GM12892 (cell line): ENCODE results near the gene HERPUD2.
"Not testable (repeated sequence)": the region's sequence is repeated elsewhere in the genome, so short reads cannot be mapped to it uniquely, and the experiment has no call there.

ENCODE experiments used
- DNase-seq: peaks from one replicate; pipeline ENCODE4 v3.0.0; 2011; ENCODE audit not compliant: insufficient read length
- FAIRE-seq: peaks from 2 replicates; lab custom pipeline; 2011; peaks lifted over from hg19 to GRCh38; lab: Jason Lieb, UNC
- POLR2A ChIP-seq: IDR thresholded peaks from 2 replicates; pipeline ENCODE4 v1.6.1; 2011; ENCODE audit warnings: low read depth, low read length, control low read depth
- POLR2AphosphoS5 ChIP-seq: IDR thresholded peaks from 2 replicates; pipeline ENCODE4 v1.6.1; 2011; ENCODE audit warnings: low read depth, low read length, control low read depth
- TAF1 ChIP-seq: IDR thresholded peaks from 2 replicates; pipeline ENCODE4 v1.6.1; 2011; ENCODE audit warnings: low read depth, mild to moderate bottlenecking, control low read depth, low read length, borderline replicate concordance

The HERPUD2 gene

DNA sequence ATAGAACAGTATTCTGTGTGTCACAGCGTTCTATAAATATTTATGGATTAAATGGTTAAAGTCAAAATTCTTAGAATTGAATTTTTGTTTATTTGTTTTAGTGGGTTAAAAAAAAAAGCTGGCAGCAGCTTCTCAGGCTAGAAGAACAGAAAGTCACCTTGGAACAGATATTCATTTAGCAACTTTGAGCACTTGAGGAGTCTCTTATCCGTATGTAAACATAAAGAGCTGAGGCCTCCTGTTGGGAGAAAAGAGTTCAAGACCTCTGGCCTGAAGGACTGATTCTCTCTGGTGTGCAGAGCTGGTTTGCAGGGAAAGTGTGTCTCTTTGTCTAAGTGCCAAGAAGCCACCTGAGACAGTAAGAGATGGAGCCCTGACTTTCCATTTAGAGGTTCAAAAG, 109.9 kb downstream of the HERPUD2 start:
- TF ChIP-seq POLR2AphosphoS5 (no peak), TAF1 (no peak), POLR2A (no peak)
- FAIRE-seq (no peak), DNase-seq (no peak)

DNA sequence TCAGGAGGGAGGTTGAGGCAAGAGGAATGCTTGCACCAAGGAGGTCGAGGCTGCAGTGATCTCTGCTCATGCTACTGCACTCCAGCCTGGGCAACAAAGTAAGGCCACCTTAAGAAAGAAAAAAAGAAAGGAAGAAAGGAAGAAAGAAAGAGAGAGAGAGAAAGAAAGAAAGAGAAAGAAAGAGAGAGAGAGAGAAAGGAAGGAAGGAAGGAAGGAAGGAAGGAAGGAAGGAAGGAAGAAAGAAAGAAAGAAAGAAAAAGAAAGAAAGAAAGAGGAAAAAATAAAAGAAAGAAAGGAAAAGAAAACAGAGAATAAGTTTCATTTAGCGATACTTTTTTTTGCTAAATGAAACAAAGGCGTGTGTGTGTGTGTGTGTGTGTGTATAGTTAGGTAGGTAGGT, 110.4 kb downstream of the HERPUD2 start:
- FAIRE-seq, DNase-seq: not testable (repeated sequence)
